CD4-positive, alpha-beta T cell (primary cell): Measurements from ENCODE around the gene SH3RF3. TPM values are rescaled to one million over a fixed set of nuclear protein-coding genes. Genes with fewer than 3 reads are reported as not detected.

Source experiments
- ATAC-seq: fragments of 200-7000 bp; cut with Tn5 transposase; one replicate; pipeline ENCODE4 v1.10.0; 2022; ENCODE audit warnings: mild to moderate bottlenecking; ENCODE audit not compliant: poor library complexity
- CTCF ChIA-PET: fragments of 350-600 bp; sonication (Branson Sonifier 250); formaldehyde crosslinking; loops from one replicate; lab custom pipeline; 2021; ENCODE audit warnings: antibody characterized with exemption, inconsistent platforms; lab: Charles Lee
- POLR2A ChIA-PET: fragments of 350-600 bp; sonication (Branson Sonifier 250); formaldehyde crosslinking; loops from one replicate; lab custom pipeline; 2021; ENCODE audit warnings: antibody characterized with exemption, inconsistent platforms; lab: Charles Lee
- DNase-seq, 14 experiments: peaks; one replicate each; pipeline ENCODE4 v3.0.0-alpha.2; 2013 to 2020; ENCODE audit warnings: mixed read lengths in 2 of 14
- H3K27ac ChIP-seq, 2 donors: one replicate each; pipeline versions ENCODE4 v1.5.1 to v1.7.0; 2013; ENCODE audit warnings: low read length in 2 of 2, low read depth in 1 of 2, mild to moderate bottlenecking in 1 of 2
- H3K27me3 ChIP-seq, 2 experiments: 1 replicate in 1 of 2; 2 replicates in 1 of 2; pipeline versions ENCODE4 v1.6.1 to v1.7.0; 2013; ENCODE audit warnings: low read length in 2 of 2, control low read depth in 1 of 2, mild to moderate bottlenecking in 1 of 2, moderate library complexity in 1 of 2; ENCODE audit not compliant: insufficient read depth in 2 of 2, control insufficient read depth in 1 of 2
- H3K36me3 ChIP-seq: one replicate; pipeline ENCODE4 v1.6.1; 2013; ENCODE audit warnings: low read length, control low read depth; ENCODE audit not compliant: insufficient read depth
- H3K4me1 ChIP-seq: one replicate; pipeline ENCODE4 v1.6.1; 2013; ENCODE audit warnings: low read length, control low read depth; ENCODE audit not compliant: insufficient read depth
- H3K4me3 ChIP-seq: one replicate; pipeline ENCODE4 v1.5.1; 2013; ENCODE audit warnings: mild to moderate bottlenecking, low read length, moderate library complexity
- H3K9me3 ChIP-seq, 2 experiments: 1 replicate in 1 of 2; 2 replicates in 1 of 2; pipeline versions ENCODE4 v1.6.1 to v1.7.0; 2013; ENCODE audit warnings: low read length in 2 of 2, mild to moderate bottlenecking in 2 of 2, control low read depth in 1 of 2, moderate library complexity in 1 of 2; ENCODE audit not compliant: control insufficient read depth in 1 of 2, insufficient read depth in 1 of 2
- H3K27ac Mint-ChIP-seq: one replicate; pipeline ENCODE4 v1.8.0; 2020; ENCODE audit warnings: mixed read lengths
- H3K27me3 Mint-ChIP-seq: one replicate; pipeline ENCODE4 v1.8.0; 2021; ENCODE audit warnings: mixed read lengths
- H3K36me3 Mint-ChIP-seq: one replicate; pipeline ENCODE4 v1.8.0; 2021; ENCODE audit warnings: low read depth, mixed read lengths
- H3K4me1 Mint-ChIP-seq: one replicate; pipeline ENCODE4 v1.8.0; 2021; ENCODE audit warnings: low read depth, mixed read lengths
- H3K4me3 Mint-ChIP-seq: one replicate; pipeline ENCODE4 v1.8.0; 2020; ENCODE audit warnings: mild to moderate bottlenecking, mixed read lengths
- H3K9me3 Mint-ChIP-seq: one replicate; pipeline ENCODE4 v1.8.0; 2020; ENCODE audit warnings: mixed read lengths
- intact Hi-C, 2 experiments: fragments of 100-400 bp; cut with DNase I in 1 of 2; cut with micrococcal nuclease in 1 of 2; formaldehyde crosslinking; loops; one replicate each; pipeline versions ENCODE4 v1.15.1 to v1.9.0; 2023 to 2025; cut with DNase I, micrococcal nuclease
- total RNA-seq, 174 experiments: library from RNA in 2 of 174; stranded (reverse) in 2 of 174; gene quantifications; one replicate each; pipeline ENCODE4 v1.2.3 and lab custom pipeline; 2021 to 2026
- TF ChIP-seq, protein P1 (sequence below): fragments of 200-600 bp; IDR thresholded peaks from one replicate; pipeline ENCODE4 v1.8.0; 2022; ENCODE audit warnings: antibody characterized with exemption, mild to moderate bottlenecking

SH3RF3 gene
- total RNA-seq, 2 experiments from 2014 or later, result 5.2 to 5.9 TPM

DNA sequence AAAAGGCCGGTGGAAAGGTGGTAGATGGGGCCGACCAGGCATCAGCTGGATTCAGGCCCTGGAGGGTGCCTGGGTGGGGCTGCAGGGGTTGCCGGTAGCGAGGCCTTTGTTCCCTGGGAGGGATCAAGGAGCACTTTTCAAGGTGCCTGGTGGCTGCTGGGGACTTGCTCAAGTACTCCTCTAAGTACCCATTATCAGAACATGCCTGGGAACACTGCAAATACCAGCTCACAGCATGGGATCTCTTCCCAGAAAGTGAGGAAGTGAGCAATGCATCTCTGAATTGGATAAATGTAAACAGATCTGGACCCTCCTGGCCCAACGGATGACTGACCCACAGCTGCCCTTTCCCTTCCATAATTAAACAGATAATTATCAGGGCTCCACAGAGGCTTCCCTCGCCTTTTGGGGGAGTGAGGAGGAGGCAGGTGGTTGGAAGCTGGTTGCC, 210.5 kb downstream of the SH3RF3 start:
- peaks cover 30% of the 10 kb centered on the region for H3K4me1 Mint-ChIP-seq
- no peaks in the 10 kb centered on the region for H3K9me3 Mint-ChIP-seq

DNA sequence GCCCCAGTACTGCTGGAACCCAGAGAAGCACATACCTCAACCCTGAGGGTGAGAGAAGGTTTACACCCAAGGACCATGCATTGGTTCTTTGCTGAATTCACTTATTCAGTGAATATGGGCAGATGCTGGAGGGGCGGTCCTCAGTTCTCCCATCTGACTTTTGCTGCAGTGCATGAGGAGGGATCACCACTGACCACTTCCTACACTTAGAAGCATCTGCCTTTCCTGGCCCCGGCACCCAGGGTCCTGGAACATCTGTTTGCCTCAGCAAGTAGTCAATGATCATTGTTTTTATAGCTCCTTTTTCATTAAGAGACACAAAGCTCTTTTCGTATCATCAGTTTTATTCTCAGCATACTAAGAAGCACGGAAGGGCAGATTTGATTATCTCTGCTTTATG, 211.4 kb downstream of the SH3RF3 start:
- intact Hi-C loops, result loop anchor here in 1 of 2 experiments (10.0 kb wide), 1 partner anchor 326 kb away; no protein-coding TSS in a partner anchor
- H3K27me3 Mint-ChIP-seq, result no peaks in the 10 kb centered on the region
- no peak overlapping the region for H3K27ac ChIP-seq
- H3K27ac Mint-ChIP-seq, result no peak overlapping the region
- H3K36me3 Mint-ChIP-seq, result no peaks in the 10 kb centered on the region
- ChIA-PET CTCF (interaction anchor here (0.6 kb wide), 1 partner anchor 247 kb away, joined by 3 read pairs; no protein-coding TSS in a partner anchor), POLR2A (interaction anchor here (0.9 kb wide), 1 partner anchor 11 kb away, joined by 3 read pairs; no protein-coding TSS in a partner anchor)
- H3K4me3 Mint-ChIP-seq, result no peak overlapping the region
- ATAC-seq (no peak), DNase-seq (no peak)
- H3K9me3 ChIP-seq, result no peaks in the 10 kb centered on the region
- peaks cover 10% of the 10 kb centered on the region for H3K4me1 ChIP-seq
- H3K9me3 Mint-ChIP-seq, result no peaks in the 10 kb centered on the region
- H3K27me3 ChIP-seq, result no peaks in the 10 kb centered on the region
- peaks cover 27% of the 10 kb centered on the region for H3K4me1 Mint-ChIP-seq
- no peak overlapping the region for H3K4me3 ChIP-seq
- TF ChIP-seq, protein P1, sequence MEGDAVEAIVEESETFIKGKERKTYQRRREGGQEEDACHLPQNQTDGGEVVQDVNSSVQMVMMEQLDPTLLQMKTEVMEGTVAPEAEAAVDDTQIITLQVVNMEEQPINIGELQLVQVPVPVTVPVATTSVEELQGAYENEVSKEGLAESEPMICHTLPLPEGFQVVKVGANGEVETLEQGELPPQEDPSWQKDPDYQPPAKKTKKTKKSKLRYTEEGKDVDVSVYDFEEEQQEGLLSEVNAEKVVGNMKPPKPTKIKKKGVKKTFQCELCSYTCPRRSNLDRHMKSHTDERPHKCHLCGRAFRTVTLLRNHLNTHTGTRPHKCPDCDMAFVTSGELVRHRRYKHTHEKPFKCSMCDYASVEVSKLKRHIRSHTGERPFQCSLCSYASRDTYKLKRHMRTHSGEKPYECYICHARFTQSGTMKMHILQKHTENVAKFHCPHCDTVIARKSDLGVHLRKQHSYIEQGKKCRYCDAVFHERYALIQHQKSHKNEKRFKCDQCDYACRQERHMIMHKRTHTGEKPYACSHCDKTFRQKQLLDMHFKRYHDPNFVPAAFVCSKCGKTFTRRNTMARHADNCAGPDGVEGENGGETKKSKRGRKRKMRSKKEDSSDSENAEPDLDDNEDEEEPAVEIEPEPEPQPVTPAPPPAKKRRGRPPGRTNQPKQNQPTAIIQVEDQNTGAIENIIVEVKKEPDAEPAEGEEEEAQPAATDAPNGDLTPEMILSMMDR, result no peak
- H3K36me3 ChIP-seq, result no peaks in the 10 kb centered on the region

More for the DNA sequence above, 210.5 kb downstream of the SH3RF3 start:
- intact Hi-C loops, result no loop called here
- no peak overlapping the region for H3K27ac ChIP-seq
- ChIA-PET POLR2A (no interaction called here), CTCF (interaction anchor here (0.6 kb wide), 1 partner anchor 247 kb away, joined by 3 read pairs; no protein-coding TSS in a partner anchor)
- no peaks in the 10 kb centered on the region for H3K27me3 Mint-ChIP-seq
- TF ChIP-seq, protein P1, result no peak
- no peak overlapping the region for H3K27ac Mint-ChIP-seq
- no peaks in the 10 kb centered on the region for H3K36me3 Mint-ChIP-seq
- H3K4me3 ChIP-seq, result no peak overlapping the region
- no peaks in the 10 kb centered on the region for H3K27me3 ChIP-seq
- no peak for ATAC-seq
- peaks cover 15% of the 10 kb centered on the region for H3K4me1 ChIP-seq
- no peaks in the 10 kb centered on the region for H3K9me3 ChIP-seq
- no peak for DNase-seq
- no peaks in the 10 kb centered on the region for H3K36me3 ChIP-seq
- no peak overlapping the region for H3K4me3 Mint-ChIP-seq

DNA sequence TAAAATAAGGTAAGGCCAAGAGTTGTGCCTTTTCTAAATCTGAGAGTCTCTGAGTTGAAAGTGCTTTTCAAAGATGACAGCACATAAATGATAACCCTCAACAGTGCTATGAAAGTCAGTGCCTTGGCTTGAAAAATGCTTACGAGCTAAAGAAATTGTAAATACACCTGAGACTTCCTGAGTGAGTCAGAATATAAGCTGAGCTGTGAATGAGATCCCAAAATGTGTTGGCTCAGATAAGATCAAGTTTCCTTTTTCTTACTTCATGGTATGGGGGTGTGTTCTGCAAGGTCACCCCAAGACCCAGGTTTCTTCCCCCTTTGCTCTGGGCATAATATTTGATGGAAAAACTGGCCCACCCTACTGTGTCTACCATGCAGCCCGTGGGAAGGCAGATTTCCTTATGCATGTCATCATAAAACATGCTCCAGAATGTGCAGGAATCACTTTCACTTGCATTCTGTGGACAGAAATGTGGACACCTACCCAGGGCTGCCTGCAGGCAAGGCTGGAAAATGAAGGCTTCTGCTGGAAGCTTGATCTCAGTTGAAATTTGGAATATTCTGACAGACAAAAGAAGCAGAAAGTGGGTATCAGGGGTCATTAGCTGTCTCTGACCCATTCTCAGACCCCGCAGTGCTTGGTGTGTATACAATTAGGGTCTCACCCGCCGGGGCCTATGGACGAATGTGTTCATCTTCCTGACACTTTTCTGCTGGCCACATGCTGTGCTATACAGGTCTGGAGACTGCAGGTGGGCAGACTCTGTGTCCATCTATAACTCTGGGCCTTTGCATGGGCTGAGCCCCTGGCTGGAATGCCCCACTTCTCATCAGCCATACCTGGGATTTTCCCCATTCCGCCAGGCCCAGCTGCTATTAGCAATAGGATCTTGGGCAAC, 212.6 kb downstream of the SH3RF3 start:
- H3K27ac ChIP-seq, result no peak overlapping the region
- H3K27me3 ChIP-seq, result no peaks in the 10 kb centered on the region
- intact Hi-C loops, result loop anchor here in 1 of 2 experiments (10.0 kb wide), 1 partner anchor 327 kb away; no protein-coding TSS in a partner anchor
- ATAC-seq, result no peak
- no peaks in the 10 kb centered on the region for H3K36me3 ChIP-seq
- Mint-ChIP-seq H3K27me3 (no peaks in the 10 kb centered on the region), H3K4me1 (peaks cover 16% of the 10 kb centered on the region), H3K4me3 (no peak overlapping the region), H3K9me3 (no peaks in the 10 kb centered on the region), H3K27ac (no peak overlapping the region), H3K36me3 (no peaks in the 10 kb centered on the region)
- CTCF ChIA-PET, result no interaction called here
- H3K9me3 ChIP-seq, result no peaks in the 10 kb centered on the region
- TF ChIP-seq, protein P1, result no peak
- no peak for DNase-seq
- POLR2A ChIA-PET, result interaction anchor here (0.9 to 1.2 kb wide), 2 partner anchors 9 to 10 kb away, joined by 3 read pairs; no protein-coding TSS in a partner anchor
- peaks cover under 1% of the 10 kb centered on the region for H3K4me1 ChIP-seq
- H3K4me3 ChIP-seq, result no peak overlapping the region
